ENCODE results near the gene KRT80. TPM values are rescaled to one million over a fixed set of nuclear protein-coding genes. Genes with fewer than 3 reads are reported as not detected.

The KRT80 gene
- polyA plus RNA-seq, 2 of the 4 experiments (the other 2 are of a cell fraction), result 38.3 to 63.1 TPM

DNA sequence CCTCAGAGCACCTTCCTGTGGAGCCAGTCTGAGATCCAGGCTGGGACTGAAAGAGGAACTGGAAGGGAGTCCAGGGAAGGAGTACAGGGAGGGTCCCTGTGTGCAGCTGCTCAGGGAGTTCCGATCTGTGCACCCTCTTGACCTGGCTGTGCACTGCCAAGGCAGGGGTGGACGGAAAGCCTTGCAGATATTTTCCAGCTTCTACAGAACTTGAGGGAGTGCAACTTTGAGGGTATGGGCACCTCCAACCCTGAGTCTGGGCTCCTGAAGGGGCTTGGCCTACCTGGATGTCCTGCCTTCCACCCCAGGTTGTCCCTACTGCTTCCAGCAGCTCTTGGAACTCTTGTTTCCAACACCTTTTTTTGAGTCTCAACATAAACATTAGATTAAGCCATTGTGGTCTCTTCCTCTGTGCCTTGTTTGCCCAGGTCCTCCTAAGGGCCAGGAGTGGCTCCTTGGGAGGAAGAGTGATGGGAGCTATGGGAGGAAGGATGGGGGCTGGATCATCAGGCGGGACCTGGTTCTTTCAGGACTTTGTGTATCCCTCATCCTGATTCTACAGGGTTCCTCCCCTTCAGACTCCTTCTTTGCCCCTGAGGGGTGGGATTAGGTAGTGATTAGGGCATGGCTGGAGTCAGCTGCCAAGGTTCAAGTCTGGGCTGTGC, 44.7 kb upstream of the KRT80 start:
- WGBS (ENCODE audit: missing lambda C conversion rate), result 49% methylated on average over 3 of the region's 3 CpGs
- H3K9me3 ChIP-seq, result no peaks in the 10 kb centered on the region
- H3K4me1 ChIP-seq, result peaks cover 73% of the 10 kb centered on the region
- peak in 1 of 2 experiments; percentile 17 for DNase-seq (ENCODE audit: low read depth in 1 of 2, low spot score in 1 of 2)
- no peak for FAIRE-seq
- H3K4me3 ChIP-seq, result peak overlapping the region; percentile 93
- TF ChIP-seq RARB (CRISPR knock-in tag; IDR thresholded peaks at IDR 0.05) (no peak), POLR2AphosphoS2 (conservative IDR thresholded peaks at IDR 0.05; ENCODE audit: low read length) (peak; percentile 81), JUN (IDR thresholded peaks at IDR 0.05) (peak in 1 of 2 experiments; percentile 22; a peak in 1 of 5 replicates), MYC (IDR thresholded peaks at IDR 0.05; ENCODE audit: borderline replicate concordance, low read length) (no peak)
- TF ChIP-seq, protein P1, sequence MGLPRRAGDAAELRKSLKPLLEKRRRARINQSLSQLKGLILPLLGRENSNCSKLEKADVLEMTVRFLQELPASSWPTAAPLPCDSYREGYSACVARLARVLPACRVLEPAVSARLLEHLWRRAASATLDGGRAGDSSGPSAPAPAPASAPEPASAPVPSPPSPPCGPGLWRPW (IDR thresholded peaks at IDR 0.05), result no peak
- TF ChIP-seq, protein P2, sequence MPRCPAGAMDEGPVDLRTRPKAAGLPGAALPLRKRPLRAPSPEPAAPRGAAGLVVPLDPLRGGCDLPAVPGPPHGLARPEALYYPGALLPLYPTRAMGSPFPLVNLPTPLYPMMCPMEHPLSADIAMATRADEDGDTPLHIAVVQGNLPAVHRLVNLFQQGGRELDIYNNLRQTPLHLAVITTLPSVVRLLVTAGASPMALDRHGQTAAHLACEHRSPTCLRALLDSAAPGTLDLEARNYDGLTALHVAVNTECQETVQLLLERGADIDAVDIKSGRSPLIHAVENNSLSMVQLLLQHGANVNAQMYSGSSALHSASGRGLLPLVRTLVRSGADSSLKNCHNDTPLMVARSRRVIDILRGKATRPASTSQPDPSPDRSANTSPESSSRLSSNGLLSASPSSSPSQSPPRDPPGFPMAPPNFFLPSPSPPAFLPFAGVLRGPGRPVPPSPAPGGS (IDR thresholded peaks at IDR 0.05), result 0 out of 3 replicates have a peak, but pooled peaks have one; percentile 27
- ChIA-PET POLR2A (interaction anchor here (0.6 to 7.4 kb wide), 9 partner anchors 9 to 48 kb away, joined by 3 to 54 read pairs (median 9); no protein-coding TSS in a partner anchor), CTCF (interaction anchor here (0.6 to 13.1 kb wide), 22 partner anchors 11 to 744 kb away, joined by 3 to 182 read pairs (median 4); partner anchors contain the start of gene KRT80)
- peak overlapping the region; percentile 97 for H3K27ac ChIP-seq
- peak overlapping the region; percentile 99 for H3K4me2 ChIP-seq
- ATAC-seq, result no peak

DNA sequence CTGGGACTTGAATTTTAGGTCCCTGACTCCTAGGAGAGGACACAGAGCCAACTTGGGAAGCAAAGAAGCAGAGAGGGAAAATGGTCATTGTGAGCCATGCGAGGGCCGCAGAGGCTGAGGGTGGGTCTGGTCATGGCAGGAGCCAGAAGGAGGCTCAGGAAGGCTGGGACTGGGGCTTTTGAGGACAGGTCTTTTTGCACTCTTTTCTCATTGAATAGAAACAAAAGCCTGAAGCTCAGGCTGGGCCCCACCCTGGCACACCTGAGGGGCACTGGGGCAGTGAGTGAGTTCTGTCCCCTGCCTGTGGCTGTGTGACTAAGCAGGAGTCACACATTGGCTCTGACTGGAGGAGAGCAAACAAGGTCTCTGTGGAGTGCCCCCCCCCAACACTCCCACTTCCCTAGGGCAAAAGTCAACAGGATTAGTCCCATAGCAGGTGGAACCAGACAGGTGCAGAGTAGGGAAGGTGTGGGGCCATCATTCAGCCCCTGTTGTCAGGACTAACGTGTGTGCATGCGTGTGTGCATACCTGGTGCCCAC, 44.1 kb upstream of the KRT80 start:
- WGBS (ENCODE audit: missing lambda C conversion rate), result 13% methylated on average over 4 of the region's 4 CpGs
- CTCF ChIA-PET, result interaction anchor here (1.2 to 13.1 kb wide), 12 partner anchors 11 to 630 kb away, joined by 3 to 182 read pairs (median 7); partner anchors contain the start of gene KRT80
- Histone ChIP-seq H3K27ac (peak overlapping the region; percentile 97), H3K9me3 (no peaks in the 10 kb centered on the region), H3K4me2 (peak overlapping the region; percentile 99), H3K4me1 (peaks cover 73% of the 10 kb centered on the region), H3K4me3 (peak overlapping the region; percentile 93)
- DNase-seq (ENCODE audit: low read depth in 1 of 2, low spot score in 1 of 2) (peak in 1 of 2 experiments; percentile 24), ATAC-seq (no peak), FAIRE-seq (no peak)
- TF ChIP-seq HOXA7 (CRISPR knock-in tag; IDR thresholded peaks at IDR 0.05) (peak; percentile 50; the same call in 1 of the 2 replicates), MYC (IDR thresholded peaks at IDR 0.05; ENCODE audit: borderline replicate concordance, low read length) (no peak), RAD21 (conservative IDR thresholded peaks at IDR 0.05 in 1 of 2, IDR thresholded peaks at IDR 0.05 in 1 of 2) (no peak), FOSB (CRISPR knock-in tag; IDR thresholded peaks at IDR 0.05) (0 out of 2 replicates have a peak, but pooled peaks have one; percentile 55), TP53 (CRISPR knock-in tag; IDR thresholded peaks at IDR 0.05) (peak; percentile 90), POLR2AphosphoS2 (conservative IDR thresholded peaks at IDR 0.05; ENCODE audit: low read length) (peak; percentile 7; the same call in 1 of the 2 replicates), JUN (IDR thresholded peaks at IDR 0.05) (peak; percentile 1 to 21; a peak in 3 of 5 replicates), ESRRA (IDR thresholded peaks at IDR 0.05; ENCODE audit: borderline replicate concordance, low read length) (no peak)
- TF ChIP-seq, protein P3, sequence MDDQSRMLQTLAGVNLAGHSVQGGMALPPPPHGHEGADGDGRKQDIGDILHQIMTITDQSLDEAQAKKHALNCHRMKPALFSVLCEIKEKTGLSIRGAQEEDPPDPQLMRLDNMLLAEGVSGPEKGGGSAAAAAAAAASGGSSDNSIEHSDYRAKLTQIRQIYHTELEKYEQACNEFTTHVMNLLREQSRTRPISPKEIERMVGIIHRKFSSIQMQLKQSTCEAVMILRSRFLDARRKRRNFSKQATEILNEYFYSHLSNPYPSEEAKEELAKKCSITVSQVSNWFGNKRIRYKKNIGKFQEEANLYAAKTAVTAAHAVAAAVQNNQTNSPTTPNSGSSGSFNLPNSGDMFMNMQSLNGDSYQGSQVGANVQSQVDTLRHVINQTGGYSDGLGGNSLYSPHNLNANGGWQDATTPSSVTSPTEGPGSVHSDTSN (IDR thresholded peaks at IDR 0.05), result peak; percentile 11; the same call in 1 of the 2 replicates
- POLR2A ChIA-PET, result interaction anchor here (0.8 to 7.4 kb wide), 4 partner anchors 9 to 44 kb away, joined by 3 to 54 read pairs (median 23); no protein-coding TSS in a partner anchor

DNA sequence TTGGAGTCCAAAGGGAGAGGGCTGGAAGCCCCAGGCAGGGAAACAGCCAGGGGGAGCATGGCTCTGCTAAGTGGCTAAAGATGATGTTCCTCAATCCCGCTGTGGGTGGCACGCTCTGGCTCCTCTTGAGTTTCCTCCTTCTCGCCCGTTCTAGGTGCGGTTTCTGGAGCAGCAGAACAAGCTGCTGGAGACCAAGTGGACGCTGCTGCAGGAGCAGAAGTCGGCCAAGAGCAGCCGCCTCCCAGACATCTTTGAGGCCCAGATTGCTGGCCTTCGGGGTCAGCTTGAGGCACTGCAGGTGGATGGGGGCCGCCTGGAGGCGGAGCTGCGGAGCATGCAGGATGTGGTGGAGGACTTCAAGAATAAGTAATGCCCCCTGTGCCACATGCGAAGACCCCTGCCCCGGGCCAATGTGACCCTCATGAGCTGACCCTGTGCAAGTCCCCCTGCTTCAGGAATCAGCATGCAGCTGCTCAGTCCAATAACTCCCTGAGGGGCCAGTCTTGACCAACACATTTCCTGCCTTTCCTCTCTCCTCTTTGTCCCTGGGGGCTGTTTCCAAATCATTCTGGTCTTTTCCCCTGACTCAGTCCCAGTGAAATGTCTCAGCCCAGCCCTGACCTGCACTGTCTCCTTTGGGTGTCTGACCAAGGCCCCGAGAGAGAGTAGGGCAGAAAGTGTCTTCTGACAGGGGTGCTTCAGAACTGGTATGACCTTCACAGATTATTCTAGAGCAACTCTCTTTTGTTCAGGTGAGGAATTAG, 43.4 kb upstream of the KRT80 start:
- DNase-seq (ENCODE audit: low read depth in 1 of 2, low spot score in 1 of 2) (peak in 1 of 2 experiments; percentile 32), FAIRE-seq (no peak), ATAC-seq (no peak)
- Histone ChIP-seq H3K4me1 (peaks cover 73% of the 10 kb centered on the region), H3K4me2 (peak overlapping the region; percentile 99), H3K9me3 (no peaks in the 10 kb centered on the region), H3K4me3 (peak overlapping the region; percentile 93), H3K27ac (peak overlapping the region; percentile 97)
- CTCF ChIA-PET, result interaction anchor here (1.2 to 13.1 kb wide), 12 partner anchors 12 to 630 kb away, joined by 3 to 182 read pairs (median 4); partner anchors contain the start of gene KRT80
- POLR2A ChIA-PET, result interaction anchor here (1.0 to 7.4 kb wide), 3 partner anchors 10 to 45 kb away, joined by 3 to 54 read pairs (median 43); no protein-coding TSS in a partner anchor
- WGBS (ENCODE audit: missing lambda C conversion rate), result 0% methylated on average over 13 of the region's 15 CpGs
- peak; percentile 17 for TF ChIP-seq POLR2AphosphoS2 (conservative IDR thresholded peaks at IDR 0.05; ENCODE audit: low read length)
- TF ChIP-seq, protein P4, sequence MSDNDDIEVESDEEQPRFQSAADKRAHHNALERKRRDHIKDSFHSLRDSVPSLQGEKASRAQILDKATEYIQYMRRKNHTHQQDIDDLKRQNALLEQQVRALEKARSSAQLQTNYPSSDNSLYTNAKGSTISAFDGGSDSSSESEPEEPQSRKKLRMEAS (IDR thresholded peaks at IDR 0.05), result peak; percentile 0
- TF ChIP-seq MAZ (IDR thresholded peaks at IDR 0.05; ENCODE audit: borderline replicate concordance, low read depth, low read length), result no peak
- no peak for TF ChIP-seq EP300 (IDR thresholded peaks at IDR 0.05)
- TF ChIP-seq FOSL2 (IDR thresholded peaks at IDR 0.05), result no peak
- TF ChIP-seq FOSL2 (CRISPR knock-in tag; IDR thresholded peaks at IDR 0.05), result no peak
- TF ChIP-seq, protein P5, sequence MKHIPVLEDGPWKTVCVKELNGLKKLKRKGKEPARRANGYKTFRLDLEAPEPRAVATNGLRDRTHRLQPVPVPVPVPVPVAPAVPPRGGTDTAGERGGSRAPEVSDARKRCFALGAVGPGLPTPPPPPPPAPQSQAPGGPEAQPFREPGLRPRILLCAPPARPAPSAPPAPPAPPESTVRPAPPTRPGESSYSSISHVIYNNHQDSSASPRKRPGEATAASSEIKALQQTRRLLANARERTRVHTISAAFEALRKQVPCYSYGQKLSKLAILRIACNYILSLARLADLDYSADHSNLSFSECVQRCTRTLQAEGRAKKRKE (CRISPR knock-in tag; IDR thresholded peaks at IDR 0.05; ENCODE audit: low read depth), result no peak
- no peak for TF ChIP-seq RFX5 (IDR thresholded peaks at IDR 0.05)
- TF ChIP-seq, protein P1 (IDR thresholded peaks at IDR 0.05), result no peak
- TF ChIP-seq NR3C1 (IDR thresholded peaks at IDR 0.05), result no peak
- TF ChIP-seq CBX2 (IDR thresholded peaks at IDR 0.05; ENCODE audit: borderline replicate concordance, low read depth), result no peak
- TF ChIP-seq, protein P6, sequence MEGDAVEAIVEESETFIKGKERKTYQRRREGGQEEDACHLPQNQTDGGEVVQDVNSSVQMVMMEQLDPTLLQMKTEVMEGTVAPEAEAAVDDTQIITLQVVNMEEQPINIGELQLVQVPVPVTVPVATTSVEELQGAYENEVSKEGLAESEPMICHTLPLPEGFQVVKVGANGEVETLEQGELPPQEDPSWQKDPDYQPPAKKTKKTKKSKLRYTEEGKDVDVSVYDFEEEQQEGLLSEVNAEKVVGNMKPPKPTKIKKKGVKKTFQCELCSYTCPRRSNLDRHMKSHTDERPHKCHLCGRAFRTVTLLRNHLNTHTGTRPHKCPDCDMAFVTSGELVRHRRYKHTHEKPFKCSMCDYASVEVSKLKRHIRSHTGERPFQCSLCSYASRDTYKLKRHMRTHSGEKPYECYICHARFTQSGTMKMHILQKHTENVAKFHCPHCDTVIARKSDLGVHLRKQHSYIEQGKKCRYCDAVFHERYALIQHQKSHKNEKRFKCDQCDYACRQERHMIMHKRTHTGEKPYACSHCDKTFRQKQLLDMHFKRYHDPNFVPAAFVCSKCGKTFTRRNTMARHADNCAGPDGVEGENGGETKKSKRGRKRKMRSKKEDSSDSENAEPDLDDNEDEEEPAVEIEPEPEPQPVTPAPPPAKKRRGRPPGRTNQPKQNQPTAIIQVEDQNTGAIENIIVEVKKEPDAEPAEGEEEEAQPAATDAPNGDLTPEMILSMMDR (IDR thresholded peaks at IDR 0.05), result 0 out of 3 replicates have a peak, but pooled peaks have one; percentile 3
